ENCODE data around the gene CELF4.

Gene CELF4

DNA sequence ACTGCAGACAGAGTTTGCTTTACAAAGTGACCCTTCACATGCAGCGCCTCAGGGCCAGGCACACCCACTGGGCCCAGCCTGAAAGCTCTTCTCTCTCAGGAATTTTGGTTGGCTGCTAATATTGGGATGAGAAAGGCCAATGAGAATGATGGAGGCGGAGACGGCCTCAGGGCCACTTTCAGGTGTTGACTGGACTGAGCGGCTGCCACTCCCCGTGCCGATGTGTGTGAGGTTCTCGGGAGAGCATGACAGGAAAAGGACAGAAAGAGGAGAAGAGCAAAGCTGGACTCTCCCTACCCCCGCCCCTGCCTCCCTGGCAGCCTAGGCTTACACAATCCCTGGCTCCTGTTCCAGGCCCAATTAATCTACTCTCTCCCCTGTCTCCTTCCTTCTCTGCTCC lies 155.7 kb downstream of the CELF4 start:
- Histone ChIP-seq H3K27ac (ENCODE audit: insufficient read depth, low read length, poor library complexity, severe bottlenecking) (no peak overlapping the region), H3K36me3 (ENCODE audit: control insufficient read depth, insufficient read depth, low read length) (no peaks in the 10 kb centered on the region), H3K9me3 (ENCODE audit: control insufficient read depth, low read length) (no peaks in the 10 kb centered on the region), H3K4me3 (ENCODE audit: insufficient read depth, low read depth, low read length, poor library complexity, severe bottlenecking) (no peak overlapping the region), H3K4me1 (ENCODE audit: control insufficient read depth, insufficient read depth, low read length, poor library complexity, severe bottlenecking) (no peaks in the 10 kb centered on the region), H3K27me3 (replicated peaks; ENCODE audit: control insufficient read depth, insufficient read depth, low read length, poor library complexity, severe bottlenecking) (no peaks in the 10 kb centered on the region)
- no peak for DNase-seq

DNA sequence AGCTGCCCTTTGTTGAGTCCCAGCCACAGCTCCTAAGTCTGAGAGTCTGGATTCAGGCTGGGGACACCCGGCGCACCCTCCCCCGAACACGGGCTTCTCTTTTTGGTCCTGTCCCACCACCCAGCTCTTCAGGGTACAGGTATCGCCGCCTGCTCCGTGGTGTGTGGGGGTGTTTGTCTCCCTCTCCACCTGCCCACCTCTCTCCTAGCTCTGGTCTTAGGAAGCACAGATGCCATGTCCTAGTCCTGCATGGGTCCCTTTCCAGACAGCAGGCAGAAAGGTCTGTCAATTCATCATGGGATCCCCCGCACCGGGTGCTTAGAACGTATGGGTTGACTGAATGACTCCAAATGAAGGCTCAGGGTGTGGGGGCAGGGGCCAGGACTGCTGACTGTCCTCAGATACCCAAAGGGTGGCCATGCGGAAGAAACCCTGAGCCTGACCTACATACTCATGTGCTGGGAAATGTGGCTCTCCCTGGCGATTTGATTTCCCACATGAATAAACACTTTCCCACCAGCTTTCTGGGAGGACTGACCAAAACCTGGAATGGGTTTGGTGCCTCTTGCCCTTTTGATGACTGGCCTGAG lies 156.8 kb downstream of the CELF4 start:
- Histone ChIP-seq H3K36me3 (ENCODE audit: control insufficient read depth, insufficient read depth, low read length) (no peaks in the 10 kb centered on the region), H3K27me3 (replicated peaks; ENCODE audit: control insufficient read depth, insufficient read depth, low read length, poor library complexity, severe bottlenecking) (no peaks in the 10 kb centered on the region), H3K27ac (ENCODE audit: insufficient read depth, low read length, poor library complexity, severe bottlenecking) (no peak overlapping the region), H3K4me3 (ENCODE audit: insufficient read depth, low read depth, low read length, poor library complexity, severe bottlenecking) (no peak overlapping the region), H3K4me1 (ENCODE audit: control insufficient read depth, insufficient read depth, low read length, poor library complexity, severe bottlenecking) (no peaks in the 10 kb centered on the region), H3K9me3 (ENCODE audit: control insufficient read depth, low read length) (no peaks in the 10 kb centered on the region)
- no peak for DNase-seq

DNA sequence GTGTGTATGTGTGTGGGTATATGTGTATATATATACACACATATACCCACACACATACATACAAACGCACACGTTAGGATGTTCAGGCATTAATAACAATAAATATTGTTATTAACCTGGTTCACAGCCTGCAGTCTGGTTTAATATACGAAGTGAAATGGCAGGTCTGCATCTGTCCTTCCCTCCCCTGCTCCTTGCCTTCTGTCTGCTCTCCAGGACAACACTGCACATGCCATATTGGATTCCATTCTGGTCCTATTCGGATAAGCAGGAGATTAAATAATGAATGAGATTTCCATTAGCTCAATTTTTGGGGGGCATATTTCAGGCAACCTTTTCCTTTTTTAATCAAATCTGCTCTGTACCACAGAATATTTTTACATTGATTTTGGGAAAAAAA lies 158.0 kb downstream of the CELF4 start:
- Histone ChIP-seq H3K9me3 (ENCODE audit: control insufficient read depth, low read length) (no peaks in the 10 kb centered on the region), H3K27me3 (replicated peaks; ENCODE audit: control insufficient read depth, insufficient read depth, low read length, poor library complexity, severe bottlenecking) (no peaks in the 10 kb centered on the region)
- no peak for DNase-seq

DNA sequence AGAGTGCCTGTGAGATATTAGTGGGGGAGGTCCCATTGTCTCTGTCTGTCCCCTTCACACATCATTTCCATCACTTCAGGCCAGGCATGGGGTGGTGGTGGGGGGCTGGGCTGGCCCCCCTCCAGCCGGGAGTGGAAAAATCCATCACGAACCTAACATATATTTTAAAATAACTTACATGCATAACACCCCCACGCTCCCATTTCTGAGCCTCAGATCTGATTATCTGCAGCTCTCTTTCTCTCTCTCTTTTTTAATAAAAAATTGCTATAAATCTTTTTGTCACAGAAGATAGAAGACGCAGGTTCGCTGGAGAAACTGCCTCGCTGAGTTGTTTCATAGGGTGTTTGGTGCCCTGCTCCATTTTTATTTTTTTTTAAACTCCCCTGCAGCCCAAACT lies 159.8 kb downstream of the CELF4 start:
- Histone ChIP-seq H3K9me3 (ENCODE audit: control insufficient read depth, low read length) (no peaks in the 10 kb centered on the region), H3K4me1 (ENCODE audit: control insufficient read depth, insufficient read depth, low read length, poor library complexity, severe bottlenecking) (no peaks in the 10 kb centered on the region), H3K27ac (ENCODE audit: insufficient read depth, low read length, poor library complexity, severe bottlenecking) (no peak overlapping the region), H3K4me3 (ENCODE audit: insufficient read depth, low read depth, low read length, poor library complexity, severe bottlenecking) (no peak overlapping the region), H3K27me3 (replicated peaks; ENCODE audit: control insufficient read depth, insufficient read depth, low read length, poor library complexity, severe bottlenecking) (no peaks in the 10 kb centered on the region), H3K36me3 (ENCODE audit: control insufficient read depth, insufficient read depth, low read length) (no peaks in the 10 kb centered on the region)
- DNase-seq = no peak

More for the DNA sequence above, 158.0 kb downstream of the CELF4 start:
- no peak overlapping the region for H3K27ac ChIP-seq (ENCODE audit: insufficient read depth, low read length, poor library complexity, severe bottlenecking)
- H3K36me3 ChIP-seq (ENCODE audit: control insufficient read depth, insufficient read depth, low read length) = no peaks in the 10 kb centered on the region
- H3K4me1 ChIP-seq (ENCODE audit: control insufficient read depth, insufficient read depth, low read length, poor library complexity, severe bottlenecking) = no peaks in the 10 kb centered on the region
- no peak overlapping the region for H3K4me3 ChIP-seq (ENCODE audit: insufficient read depth, low read depth, low read length, poor library complexity, severe bottlenecking)

DNA sequence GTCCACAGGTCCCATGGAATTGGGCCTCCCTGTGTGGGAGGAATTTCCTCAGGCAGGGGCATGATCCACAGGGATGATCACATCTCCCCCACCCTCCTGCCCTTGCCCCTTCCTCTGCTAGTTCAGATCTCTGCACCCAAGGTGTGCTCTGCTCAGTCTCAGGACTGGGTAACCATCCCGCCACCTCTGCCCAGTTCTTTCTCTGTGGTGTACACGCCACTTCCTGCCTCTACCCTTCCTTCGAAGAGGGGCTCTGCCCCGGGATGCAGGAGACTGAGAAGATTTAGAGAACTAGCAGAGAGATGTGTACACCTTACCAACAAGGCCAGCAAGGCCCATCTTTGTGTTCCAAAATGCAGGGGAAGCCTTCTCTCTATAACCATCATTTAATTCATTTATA lies 160.4 kb downstream of the CELF4 start:
- Histone ChIP-seq H3K27ac (ENCODE audit: insufficient read depth, low read length, poor library complexity, severe bottlenecking) (no peak overlapping the region), H3K4me1 (ENCODE audit: control insufficient read depth, insufficient read depth, low read length, poor library complexity, severe bottlenecking) (no peaks in the 10 kb centered on the region), H3K9me3 (ENCODE audit: control insufficient read depth, low read length) (no peaks in the 10 kb centered on the region), H3K4me3 (ENCODE audit: insufficient read depth, low read depth, low read length, poor library complexity, severe bottlenecking) (no peak overlapping the region), H3K27me3 (replicated peaks; ENCODE audit: control insufficient read depth, insufficient read depth, low read length, poor library complexity, severe bottlenecking) (no peaks in the 10 kb centered on the region), H3K36me3 (ENCODE audit: control insufficient read depth, insufficient read depth, low read length) (no peaks in the 10 kb centered on the region)
- no peak for DNase-seq

DNA sequence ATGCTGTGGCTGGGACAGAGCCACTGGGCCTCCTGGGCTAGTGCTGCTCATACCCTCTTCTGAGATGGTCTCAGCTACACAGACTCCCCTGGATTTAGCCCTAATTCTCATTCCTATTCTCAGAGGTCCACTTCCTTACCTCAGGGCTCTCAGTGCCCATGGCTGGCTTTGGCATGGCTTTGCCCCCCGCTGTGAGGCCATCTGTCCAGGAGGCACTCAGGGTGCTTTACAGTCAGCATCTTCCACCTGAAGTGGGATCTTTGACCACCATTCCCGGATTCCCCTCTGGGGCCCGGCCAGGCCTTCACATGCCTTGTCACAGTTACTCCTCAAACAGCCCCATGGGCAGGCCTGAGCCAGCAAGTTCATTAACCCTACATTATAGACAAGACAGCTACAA lies 161.8 kb downstream of the CELF4 start:
- Histone ChIP-seq H3K4me3 (ENCODE audit: insufficient read depth, low read depth, low read length, poor library complexity, severe bottlenecking) (no peak overlapping the region), H3K9me3 (ENCODE audit: control insufficient read depth, low read length) (no peaks in the 10 kb centered on the region), H3K4me1 (ENCODE audit: control insufficient read depth, insufficient read depth, low read length, poor library complexity, severe bottlenecking) (no peaks in the 10 kb centered on the region), H3K36me3 (ENCODE audit: control insufficient read depth, insufficient read depth, low read length) (no peaks in the 10 kb centered on the region), H3K27me3 (replicated peaks; ENCODE audit: control insufficient read depth, insufficient read depth, low read length, poor library complexity, severe bottlenecking) (no peaks in the 10 kb centered on the region), H3K27ac (ENCODE audit: insufficient read depth, low read length, poor library complexity, severe bottlenecking) (no peak overlapping the region)
- no peak for DNase-seq

DNA sequence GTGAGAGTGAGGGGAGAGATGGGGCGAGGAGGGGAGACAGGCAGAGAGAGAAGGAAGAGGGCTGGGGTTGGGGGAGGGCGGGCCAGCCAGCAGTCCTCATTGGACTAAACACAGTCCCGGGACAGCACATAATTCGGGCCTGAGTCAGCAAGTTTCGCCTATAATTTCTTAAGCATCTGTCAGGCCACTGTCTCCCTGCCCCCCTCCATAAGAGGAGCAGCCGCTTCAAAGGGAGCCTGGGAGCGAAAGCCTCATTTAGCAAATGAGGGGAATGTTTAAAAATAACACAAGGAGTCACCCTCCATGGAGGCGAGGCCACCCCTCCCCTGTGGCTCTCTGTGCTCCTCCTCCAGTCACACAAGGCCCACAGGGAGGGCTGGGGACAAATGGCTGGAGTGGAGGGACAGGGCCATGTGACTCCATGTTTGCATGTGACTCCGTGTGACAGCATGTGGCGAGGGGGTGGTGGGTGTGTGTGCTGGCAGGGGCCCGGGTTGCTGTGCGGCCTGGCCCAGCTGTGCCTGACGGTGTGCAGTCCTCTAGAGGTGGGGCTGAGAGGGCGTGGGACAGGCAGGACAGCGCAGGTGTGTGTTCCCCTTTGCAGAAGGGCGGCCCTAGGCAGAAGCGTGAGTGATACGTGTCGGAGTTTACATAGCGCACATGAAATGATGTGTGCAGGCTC lies 162.4 kb downstream of the CELF4 start:
- no peak overlapping the region for H3K4me3 ChIP-seq (ENCODE audit: insufficient read depth, low read depth, low read length, poor library complexity, severe bottlenecking)
- H3K27ac ChIP-seq (ENCODE audit: insufficient read depth, low read length, poor library complexity, severe bottlenecking) = no peak overlapping the region
- no peaks in the 10 kb centered on the region for H3K36me3 ChIP-seq (ENCODE audit: control insufficient read depth, insufficient read depth, low read length)
- H3K27me3 ChIP-seq (replicated peaks; ENCODE audit: control insufficient read depth, insufficient read depth, low read length, poor library complexity, severe bottlenecking) = no peaks in the 10 kb centered on the region
- H3K9me3 ChIP-seq (ENCODE audit: control insufficient read depth, low read length) = no peaks in the 10 kb centered on the region
- no peaks in the 10 kb centered on the region for H3K4me1 ChIP-seq (ENCODE audit: control insufficient read depth, insufficient read depth, low read length, poor library complexity, severe bottlenecking)
- DNase-seq = no peak

DNA sequence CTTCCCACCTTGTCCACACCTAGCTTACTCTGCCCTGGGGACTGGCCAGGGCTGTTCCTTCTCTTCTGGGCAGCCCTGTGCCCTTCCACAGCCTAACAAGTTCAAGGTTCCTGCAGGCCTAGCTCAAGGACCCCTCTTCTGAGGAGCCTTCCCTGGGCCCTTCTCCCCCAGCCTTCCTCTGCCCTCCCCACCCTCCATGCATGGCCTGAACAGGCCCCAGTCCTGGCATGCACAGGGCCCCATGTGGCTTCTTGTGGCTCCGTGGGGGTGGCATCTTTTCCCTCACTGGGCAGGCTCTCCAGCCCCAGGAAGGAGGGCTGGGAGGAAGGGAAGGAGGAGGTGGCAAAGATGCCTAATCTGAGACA lies 162.9 kb downstream of the CELF4 start:
- DNase-seq = no peak
- Histone ChIP-seq H3K4me1 (ENCODE audit: control insufficient read depth, insufficient read depth, low read length, poor library complexity, severe bottlenecking) (no peaks in the 10 kb centered on the region), H3K9me3 (ENCODE audit: control insufficient read depth, low read length) (no peaks in the 10 kb centered on the region), H3K4me3 (ENCODE audit: insufficient read depth, low read depth, low read length, poor library complexity, severe bottlenecking) (no peak overlapping the region), H3K27ac (ENCODE audit: insufficient read depth, low read length, poor library complexity, severe bottlenecking) (no peak overlapping the region), H3K36me3 (ENCODE audit: control insufficient read depth, insufficient read depth, low read length) (no peaks in the 10 kb centered on the region), H3K27me3 (replicated peaks; ENCODE audit: control insufficient read depth, insufficient read depth, low read length, poor library complexity, severe bottlenecking) (no peaks in the 10 kb centered on the region)

DNA sequence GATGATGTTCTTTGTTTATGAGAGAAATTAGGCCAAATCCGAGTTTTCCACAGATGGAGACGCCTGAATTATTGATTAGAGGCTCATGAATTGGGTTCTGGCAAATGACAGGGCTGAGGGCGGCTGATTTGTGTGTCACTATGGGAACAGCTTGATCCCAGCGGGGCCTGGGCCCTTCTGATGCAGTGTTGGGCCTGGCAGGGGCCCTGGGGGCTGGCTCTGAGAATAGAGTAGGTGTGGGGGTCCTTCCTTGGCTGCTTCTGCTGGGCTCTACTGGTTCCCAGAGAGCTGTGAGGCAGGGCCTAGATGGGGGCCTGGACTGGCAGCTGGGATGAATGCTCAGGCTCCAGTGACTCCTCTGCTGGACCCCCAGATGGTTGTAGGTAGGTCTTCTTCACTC lies 164.8 kb downstream of the CELF4 start:
- DNase-seq = no peak
- H3K4me1 ChIP-seq (ENCODE audit: control insufficient read depth, insufficient read depth, low read length, poor library complexity, severe bottlenecking) = no peaks in the 10 kb centered on the region
- H3K27ac ChIP-seq (ENCODE audit: insufficient read depth, low read length, poor library complexity, severe bottlenecking) = no peak overlapping the region
- H3K9me3 ChIP-seq (ENCODE audit: control insufficient read depth, low read length) = no peaks in the 10 kb centered on the region
- H3K27me3 ChIP-seq (replicated peaks; ENCODE audit: control insufficient read depth, insufficient read depth, low read length, poor library complexity, severe bottlenecking) = no peaks in the 10 kb centered on the region
- H3K36me3 ChIP-seq (ENCODE audit: control insufficient read depth, insufficient read depth, low read length) = no peaks in the 10 kb centered on the region
- H3K4me3 ChIP-seq (ENCODE audit: insufficient read depth, low read depth, low read length, poor library complexity, severe bottlenecking) = no peak overlapping the region

DNA sequence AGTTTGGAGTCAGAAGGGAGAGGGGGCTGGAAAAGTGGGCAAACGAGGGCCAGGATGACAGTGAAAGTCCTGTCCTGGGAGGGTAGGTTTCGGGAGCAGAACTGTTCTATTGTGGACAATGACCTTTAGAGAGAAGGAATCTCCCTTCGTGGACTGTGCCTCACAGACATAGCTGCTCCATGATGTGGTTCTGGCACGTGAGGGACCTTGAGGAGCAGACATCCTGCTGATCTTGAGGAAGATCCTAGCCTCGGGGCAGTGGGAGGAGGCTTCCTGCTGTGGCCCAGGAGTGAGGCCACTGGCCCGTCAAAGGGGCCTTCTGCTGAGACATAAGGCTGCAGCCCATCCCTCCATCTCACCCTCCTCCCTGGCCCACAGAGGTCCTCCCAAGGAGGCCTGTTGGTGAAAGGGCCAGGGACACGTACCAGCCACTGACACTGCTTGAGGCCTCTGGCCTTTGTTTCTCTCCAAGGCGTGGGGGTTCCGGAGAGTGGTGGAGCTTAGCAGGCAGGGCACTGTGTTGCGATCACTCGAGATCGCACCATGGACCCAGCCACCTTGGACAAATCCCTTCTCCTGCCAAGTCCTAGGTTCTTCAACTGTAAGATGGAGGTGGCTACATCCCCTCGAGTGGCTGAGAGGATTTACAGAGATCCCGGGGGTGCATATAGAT lies 167.2 kb downstream of the CELF4 start:
- no peaks in the 10 kb centered on the region for H3K36me3 ChIP-seq (ENCODE audit: control insufficient read depth, insufficient read depth, low read length)
- no peak overlapping the region for H3K27ac ChIP-seq (ENCODE audit: insufficient read depth, low read length, poor library complexity, severe bottlenecking)
- no peaks in the 10 kb centered on the region for H3K9me3 ChIP-seq (ENCODE audit: control insufficient read depth, low read length)
- H3K4me3 ChIP-seq (ENCODE audit: insufficient read depth, low read depth, low read length, poor library complexity, severe bottlenecking) = no peak overlapping the region
- no peaks in the 10 kb centered on the region for H3K4me1 ChIP-seq (ENCODE audit: control insufficient read depth, insufficient read depth, low read length, poor library complexity, severe bottlenecking)
- no peak for DNase-seq
- no peaks in the 10 kb centered on the region for H3K27me3 ChIP-seq (replicated peaks; ENCODE audit: control insufficient read depth, insufficient read depth, low read length, poor library complexity, severe bottlenecking)

All from effector memory CD4-positive, alpha-beta T cell (primary cell).